Thyroid gland (tissue), 4 donors: ENCODE measurements around the gene STX5.

ENCODE experiments used
- CTCF ChIP-seq, 6 experiments: fragments of 200-600 bp in 3 of 6; fragments of 450-650 bp in 3 of 6; sonication (generic) in 3 of 6; IDR thresholded peaks; one replicate each; pipeline ENCODE4 v1.5.1; 2016 to 2019; ENCODE audit warnings: antibody characterized with exemption in 6 of 6, mild to moderate bottlenecking in 2 of 6, inconsistent platforms in 1 of 6, moderate library complexity in 1 of 6
- POLR2A ChIP-seq, 2 donors: fragments of 450-650 bp; IDR thresholded peaks; one replicate each; pipeline ENCODE4 v1.6.1; 2017; ENCODE audit warnings: antibody characterized with exemption in 2 of 2, mild to moderate bottlenecking in 2 of 2, moderate library complexity in 1 of 2

GRCh38 chr11:62847767-62848314 is 16.0 kb upstream of the STX5 start:
- TF ChIP-seq POLR2A (IDR thresholded peaks at IDR 0.05), result no peak
- no peak for TF ChIP-seq CTCF (IDR thresholded peaks at IDR 0.05)
